ENCODE data around the gene ZNF662.
"Not testable (repeated sequence)": the region's sequence is repeated elsewhere in the genome, so short reads cannot be mapped to it uniquely, and the experiment has no call there.

ZNF662 gene

DNA sequence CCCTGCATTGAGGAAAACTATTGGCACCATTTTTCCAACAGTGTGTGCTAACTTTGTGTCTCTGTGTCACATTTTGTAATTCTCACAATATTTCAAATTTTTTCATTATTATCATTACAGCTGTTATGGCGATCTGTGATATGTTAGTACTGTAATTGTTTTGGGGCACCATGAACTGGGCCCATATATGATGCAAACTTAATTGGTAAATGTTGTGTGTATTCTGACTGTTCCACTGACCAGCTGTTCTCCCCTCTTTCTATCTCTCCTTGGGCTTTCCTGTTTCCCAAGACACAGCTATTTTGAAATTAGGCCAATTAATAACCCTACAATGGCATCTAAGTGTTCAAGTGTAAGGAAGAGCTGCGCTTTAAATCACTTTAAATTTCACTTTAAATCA, 28.1 kb upstream of the ZNF662 start:
- TF ChIP-seq GABPA (IDR thresholded peaks at IDR 0.05; ENCODE audit: low read depth) (no peak), POLR2AphosphoS5 (IDR thresholded peaks at IDR 0.05; ENCODE audit: low read depth) (no peak), SPI1 (IDR thresholded peaks at IDR 0.05; ENCODE audit: borderline replicate concordance, low read depth) (no peak)
- TF ChIP-seq, protein P1, sequence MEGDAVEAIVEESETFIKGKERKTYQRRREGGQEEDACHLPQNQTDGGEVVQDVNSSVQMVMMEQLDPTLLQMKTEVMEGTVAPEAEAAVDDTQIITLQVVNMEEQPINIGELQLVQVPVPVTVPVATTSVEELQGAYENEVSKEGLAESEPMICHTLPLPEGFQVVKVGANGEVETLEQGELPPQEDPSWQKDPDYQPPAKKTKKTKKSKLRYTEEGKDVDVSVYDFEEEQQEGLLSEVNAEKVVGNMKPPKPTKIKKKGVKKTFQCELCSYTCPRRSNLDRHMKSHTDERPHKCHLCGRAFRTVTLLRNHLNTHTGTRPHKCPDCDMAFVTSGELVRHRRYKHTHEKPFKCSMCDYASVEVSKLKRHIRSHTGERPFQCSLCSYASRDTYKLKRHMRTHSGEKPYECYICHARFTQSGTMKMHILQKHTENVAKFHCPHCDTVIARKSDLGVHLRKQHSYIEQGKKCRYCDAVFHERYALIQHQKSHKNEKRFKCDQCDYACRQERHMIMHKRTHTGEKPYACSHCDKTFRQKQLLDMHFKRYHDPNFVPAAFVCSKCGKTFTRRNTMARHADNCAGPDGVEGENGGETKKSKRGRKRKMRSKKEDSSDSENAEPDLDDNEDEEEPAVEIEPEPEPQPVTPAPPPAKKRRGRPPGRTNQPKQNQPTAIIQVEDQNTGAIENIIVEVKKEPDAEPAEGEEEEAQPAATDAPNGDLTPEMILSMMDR (IDR thresholded peaks at IDR 0.05; ENCODE audit: insufficient read depth, low read length) = no peak
- TF ChIP-seq, protein P2, sequence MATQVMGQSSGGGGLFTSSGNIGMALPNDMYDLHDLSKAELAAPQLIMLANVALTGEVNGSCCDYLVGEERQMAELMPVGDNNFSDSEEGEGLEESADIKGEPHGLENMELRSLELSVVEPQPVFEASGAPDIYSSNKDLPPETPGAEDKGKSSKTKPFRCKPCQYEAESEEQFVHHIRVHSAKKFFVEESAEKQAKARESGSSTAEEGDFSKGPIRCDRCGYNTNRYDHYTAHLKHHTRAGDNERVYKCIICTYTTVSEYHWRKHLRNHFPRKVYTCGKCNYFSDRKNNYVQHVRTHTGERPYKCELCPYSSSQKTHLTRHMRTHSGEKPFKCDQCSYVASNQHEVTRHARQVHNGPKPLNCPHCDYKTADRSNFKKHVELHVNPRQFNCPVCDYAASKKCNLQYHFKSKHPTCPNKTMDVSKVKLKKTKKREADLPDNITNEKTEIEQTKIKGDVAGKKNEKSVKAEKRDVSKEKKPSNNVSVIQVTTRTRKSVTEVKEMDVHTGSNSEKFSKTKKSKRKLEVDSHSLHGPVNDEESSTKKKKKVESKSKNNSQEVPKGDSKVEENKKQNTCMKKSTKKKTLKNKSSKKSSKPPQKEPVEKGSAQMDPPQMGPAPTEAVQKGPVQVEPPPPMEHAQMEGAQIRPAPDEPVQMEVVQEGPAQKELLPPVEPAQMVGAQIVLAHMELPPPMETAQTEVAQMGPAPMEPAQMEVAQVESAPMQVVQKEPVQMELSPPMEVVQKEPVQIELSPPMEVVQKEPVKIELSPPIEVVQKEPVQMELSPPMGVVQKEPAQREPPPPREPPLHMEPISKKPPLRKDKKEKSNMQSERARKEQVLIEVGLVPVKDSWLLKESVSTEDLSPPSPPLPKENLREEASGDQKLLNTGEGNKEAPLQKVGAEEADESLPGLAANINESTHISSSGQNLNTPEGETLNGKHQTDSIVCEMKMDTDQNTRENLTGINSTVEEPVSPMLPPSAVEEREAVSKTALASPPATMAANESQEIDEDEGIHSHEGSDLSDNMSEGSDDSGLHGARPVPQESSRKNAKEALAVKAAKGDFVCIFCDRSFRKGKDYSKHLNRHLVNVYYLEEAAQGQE (IDR thresholded peaks at IDR 0.05; ENCODE audit: insufficient replicate concordance, low read depth) = no peak
- DNase-seq (ENCODE audit: low read depth in 1 of 2, low spot score in 1 of 2) = no peak
- Histone ChIP-seq H3K27me3 (ENCODE audit: insufficient read depth, poor library complexity, severe bottlenecking) (peaks cover 2% of the 10 kb centered on the region), H3K4me3 (replicated peaks; ENCODE audit: insufficient read depth, low read length) (no peak overlapping the region), H3K27ac (replicated peaks) (no peak overlapping the region)

DNA sequence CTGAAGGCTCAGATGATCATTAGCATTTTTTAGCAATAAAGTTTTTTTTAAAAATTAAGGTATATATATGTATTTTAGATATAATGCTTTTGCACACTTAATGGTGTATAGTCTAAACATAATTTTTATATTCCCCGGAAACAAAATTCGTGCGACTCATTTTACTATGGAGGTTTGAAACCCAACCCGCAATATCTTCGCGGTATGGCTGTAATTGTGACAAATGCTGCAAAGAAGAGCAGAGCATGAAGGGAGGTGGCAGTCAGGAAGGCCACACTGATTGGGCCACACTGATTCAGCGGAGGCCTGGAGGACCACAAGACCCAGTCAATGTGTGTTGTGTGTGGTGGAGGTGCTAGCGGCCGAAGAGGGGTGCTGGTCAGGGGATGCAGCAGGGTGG, 25.8 kb upstream of the ZNF662 start:
- no peak for TF ChIP-seq POLR2AphosphoS5 (IDR thresholded peaks at IDR 0.05; ENCODE audit: low read depth)
- TF ChIP-seq, protein P1 (IDR thresholded peaks at IDR 0.05; ENCODE audit: insufficient read depth, low read length) = no peak
- peaks cover 2% of the 10 kb centered on the region for H3K27me3 ChIP-seq (ENCODE audit: insufficient read depth, poor library complexity, severe bottlenecking)
- no peak for DNase-seq (ENCODE audit: low read depth in 1 of 2, low spot score in 1 of 2)
- peak overlapping the region; percentile 63; the same call in 1 of the 2 replicates for H3K4me3 ChIP-seq (replicated peaks; ENCODE audit: insufficient read depth, low read length)
- no peak overlapping the region for H3K27ac ChIP-seq (replicated peaks)

DNA sequence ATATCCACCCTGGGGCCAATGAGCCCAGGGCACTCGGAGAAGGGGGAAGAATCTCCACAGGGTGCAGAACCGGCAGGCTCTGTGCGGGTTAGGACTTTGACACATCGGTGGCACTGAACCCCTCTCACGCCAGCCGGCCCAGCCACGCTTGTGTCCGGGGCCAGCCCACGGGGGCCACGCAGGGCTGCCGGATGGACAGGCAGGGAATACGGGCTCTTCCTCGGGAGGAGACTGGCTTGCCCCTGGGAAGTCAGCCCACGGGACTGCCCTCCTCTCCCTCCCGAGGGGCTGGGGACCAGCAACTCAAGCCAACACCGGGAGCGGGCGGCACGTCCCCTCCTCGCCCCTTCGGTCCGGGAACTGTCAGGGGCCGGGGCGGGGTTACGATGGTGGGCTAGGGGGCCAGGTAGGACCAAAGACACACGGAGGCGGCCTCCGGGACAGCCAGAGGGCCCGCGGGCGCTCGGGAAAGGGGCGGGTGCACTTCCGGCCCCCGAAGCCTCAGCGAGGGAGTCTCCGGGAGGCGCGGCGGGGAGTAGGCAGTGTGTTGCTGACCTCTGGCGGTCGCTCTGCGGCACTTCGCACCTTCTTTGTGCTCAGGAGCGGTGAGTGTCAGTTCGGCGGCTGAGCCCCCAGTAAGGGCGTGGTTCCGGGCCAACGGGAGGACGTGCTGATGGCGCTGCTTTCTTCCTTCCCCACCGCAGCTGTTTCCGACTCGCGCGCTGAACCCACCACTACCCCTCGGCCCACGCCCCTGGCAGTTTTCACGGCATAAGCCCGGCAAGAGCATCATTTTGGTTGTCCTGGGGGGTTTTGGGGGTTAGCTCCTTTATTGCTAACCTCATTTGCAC, 25.1 kb upstream of the ZNF662 start:
- H3K27ac ChIP-seq (replicated peaks) = no peak overlapping the region
- TF ChIP-seq POLR2AphosphoS5 (IDR thresholded peaks at IDR 0.05; ENCODE audit: low read depth) (no peak), GABPA (IDR thresholded peaks at IDR 0.05; ENCODE audit: low read depth) (0 out of 2 replicates have a peak, but pooled peaks have one; percentile 28), SPI1 (IDR thresholded peaks at IDR 0.05; ENCODE audit: borderline replicate concordance, low read depth) (no peak)
- TF ChIP-seq, protein P2 (IDR thresholded peaks at IDR 0.05; ENCODE audit: insufficient replicate concordance, low read depth) = no peak
- TF ChIP-seq, protein P1 (IDR thresholded peaks at IDR 0.05; ENCODE audit: insufficient read depth, low read length) = peak; percentile 57

DNA sequence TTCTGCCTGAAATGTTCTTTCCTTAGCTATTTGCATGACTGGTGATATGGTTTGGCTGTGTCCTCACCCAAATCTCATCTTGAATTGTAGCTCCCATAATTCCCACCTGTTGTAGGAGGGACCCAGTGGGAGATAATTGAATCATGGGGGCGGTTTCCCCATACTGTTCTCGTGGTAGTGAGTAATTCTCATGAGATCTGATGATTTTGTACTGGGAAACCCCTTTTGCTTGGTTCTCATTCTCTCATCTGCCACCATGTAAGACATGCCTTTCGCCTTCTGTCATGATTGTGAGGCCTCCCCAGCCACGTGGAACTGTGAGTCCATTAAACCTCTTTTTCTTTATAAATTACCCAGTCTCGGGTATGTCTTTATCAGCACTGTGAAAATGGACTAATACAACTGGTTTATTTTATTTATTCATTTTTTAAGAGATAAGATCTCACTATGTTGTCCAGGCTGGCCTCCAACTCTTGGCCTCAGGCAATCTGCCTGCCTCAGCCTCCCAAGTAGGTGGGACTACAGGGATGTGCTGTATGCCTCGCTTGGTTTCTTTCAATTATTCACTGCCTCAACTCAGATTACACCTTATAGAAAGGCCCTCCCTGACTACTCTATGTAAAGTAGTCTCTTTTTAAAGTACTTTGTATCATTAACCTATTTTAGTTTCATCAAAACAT, 22.6 kb upstream of the ZNF662 start:
- H3K27ac ChIP-seq (replicated peaks); H3K27me3 ChIP-seq (ENCODE audit: insufficient read depth, poor library complexity, severe bottlenecking); DNase-seq (ENCODE audit: low read depth in 1 of 2, low spot score in 1 of 2); H3K4me3 ChIP-seq (replicated peaks; ENCODE audit: insufficient read depth, low read length): not testable (repeated sequence)

More for the DNA sequence above, 25.1 kb upstream of the ZNF662 start:
- H3K4me3 ChIP-seq (replicated peaks; ENCODE audit: insufficient read depth, low read length) = peak overlapping the region; percentile 63
- DNase-seq (ENCODE audit: low read depth in 1 of 2, low spot score in 1 of 2) = peak; percentile 68 to 79
- H3K27me3 ChIP-seq (ENCODE audit: insufficient read depth, poor library complexity, severe bottlenecking) = peaks cover 2% of the 10 kb centered on the region

Data from HL-60 (cell line).